Measurements from ENCODE around the gene SLC19A2. TPM values are rescaled to one million over a fixed set of nuclear protein-coding genes. Genes with fewer than 3 reads are reported as not detected.

SLC19A2 gene
- polyA plus RNA-seq, 1 donor: 12.1 TPM

Other genes starting within 250 kb of the SLC19A2 start
- gene NME7, start 118.1 kb downstream of the SLC19A2 start, polyA plus RNA-seq: 24.2 TPM
- gene BLZF1, start 117.7 kb downstream of the SLC19A2 start, polyA plus RNA-seq: 22.5 TPM
- gene CCDC181, start 58.5 kb downstream of the SLC19A2 start, polyA plus RNA-seq: 1.3 TPM
- gene F5, start 100.5 kb upstream of the SLC19A2 start, polyA plus RNA-seq: 0.30 TPM
- gene SELP, start 144.2 kb upstream of the SLC19A2 start, polyA plus RNA-seq: 1.8 TPM
- 2.1 TPM for gene SELL, start 225.7 kb upstream of the SLC19A2 start, polyA plus RNA-seq
- gene SELE, start 248.1 kb upstream of the SLC19A2 start, polyA plus RNA-seq: 0.84 TPM

All from large intestine (tissue), 1 donor.